A673 (cell line): ENCODE measurements around the gene CDK19. TPM values are rescaled to one million over a fixed set of nuclear protein-coding genes. Genes with fewer than 3 reads are reported as not detected.

ENCODE experiments used
- BruUV-seq: library from RNA; stranded (reverse); fragments of 400-500 nt; replicated peaks from 2 replicates; lab custom pipeline; 2021; lab: Mats Ljungman, UMichigan
- CTCF ChIA-PET: fragments of 300-600 bp; sonication (Branson Sonifier 250); formaldehyde crosslinking; loops from one replicate; lab custom pipeline; 2022; ENCODE audit warnings: antibody characterized with exemption; lab: Charles Lee
- POLR2A ChIA-PET: fragments of 300-600 bp; sonication (Branson Sonifier 250); formaldehyde crosslinking; loops from one replicate; lab custom pipeline; 2022; ENCODE audit warnings: antibody characterized with exemption; ENCODE audit not compliant: low non-redundant PET; lab: Charles Lee
- DNase-seq: peaks from one replicate; pipeline ENCODE4 v3.0.0-alpha.2; 2015; ENCODE audit warnings: low spot score
- H3K27ac ChIP-seq: fragments of 200-600 bp; sonication (generic); 2 replicates; pipeline ENCODE4 v1.5.1; 2016; ENCODE audit warnings: mixed run types, low read depth, mild to moderate bottlenecking, mixed read lengths, antibody characterized with exemption, low read length; ENCODE audit not compliant: poor library complexity, severe bottlenecking
- H3K27me3 ChIP-seq: fragments of 200-600 bp; sonication (generic); replicated peaks from 2 replicates; pipeline ENCODE4 v1.6.1; 2017; ENCODE audit warnings: mixed run types, low read depth, mild to moderate bottlenecking, mixed read lengths, antibody characterized with exemption, low read length; ENCODE audit not compliant: insufficient read depth, poor library complexity
- H3K36me3 ChIP-seq: fragments of 200-600 bp; sonication (generic); 2 replicates; pipeline ENCODE4 v1.6.1; 2016; ENCODE audit warnings: mixed run types, mild to moderate bottlenecking, mixed read lengths, antibody characterized with exemption, low read length; ENCODE audit not compliant: insufficient read depth, poor library complexity, severe bottlenecking
- H3K4me1 ChIP-seq: fragments of 200-600 bp; sonication (generic); 2 replicates; pipeline ENCODE4 v1.6.1; 2017; ENCODE audit warnings: mixed run types, mild to moderate bottlenecking, mixed read lengths, antibody characterized with exemption, low read length; ENCODE audit not compliant: insufficient read depth, poor library complexity, severe bottlenecking
- H3K4me3 ChIP-seq: fragments of 200-600 bp; sonication (generic); 2 replicates; pipeline ENCODE4 v1.5.1; 2016; ENCODE audit warnings: low read depth, mixed run types, mild to moderate bottlenecking, mixed read lengths, low read length; ENCODE audit not compliant: poor library complexity, severe bottlenecking
- H3K9me3 ChIP-seq: fragments of 200-600 bp; sonication (generic); 2 replicates; pipeline ENCODE4 v1.6.1; 2016; ENCODE audit warnings: mixed run types, low read depth, mild to moderate bottlenecking, mixed read lengths, antibody characterized with exemption, low read length; ENCODE audit not compliant: poor library complexity, severe bottlenecking
- CTCF ChIP-seq: fragments of 300-800, 200-600 bp; sonication (generic); conservative IDR thresholded peaks from 2 replicates; pipeline ENCODE4 v1.5.1; 2017; ENCODE audit warnings: low read depth, mild to moderate bottlenecking, antibody characterized with exemption, low read length, moderate library complexity, mixed read lengths
- EZH2 ChIP-seq: fragments of 200-600 bp; sonication (generic); IDR thresholded peaks from 2 replicates; pipeline ENCODE4 v1.6.1; 2017; ENCODE audit warnings: borderline replicate concordance, low read depth, mild to moderate bottlenecking, mixed read lengths, antibody characterized with exemption, low read length; ENCODE audit not compliant: poor library complexity, severe bottlenecking
- intact Hi-C: fragments of 100-400 bp; cut with micrococcal nuclease; formaldehyde crosslinking; loops from one replicate; pipeline ENCODE4 v1.10.0; 2022; ENCODE audit not compliant: unreplicated experiment
- total RNA-seq: library from RNA; stranded (reverse); gene quantifications from 2 replicates; pipeline ENCODE4 v1.2.3, GENCODE V29; 2021

CDK19 gene
- total RNA-seq, 1 experiment from 2014 or later, result 23.7 TPM

GRCh38 chr6:110664933-110665332, 150.3 kb downstream of the CDK19 start:
- no peaks in the 10 kb centered on the region for H3K9me3 ChIP-seq
- DNase-seq, result no peak
- H3K4me3 ChIP-seq, result no peak overlapping the region
- no peak overlapping the region for H3K27ac ChIP-seq
- intact Hi-C loops, result no loop called here
- no peaks in the 10 kb centered on the region for H3K27me3 ChIP-seq
- H3K36me3 ChIP-seq, result no peaks in the 10 kb centered on the region
- no peak for TF ChIP-seq CTCF
- TF ChIP-seq EZH2, result no peak
- POLR2A ChIA-PET, result no interaction called here
- BruUV-seq, result no TSS peak
- CTCF ChIA-PET, result no interaction called here
- H3K4me1 ChIP-seq, result no peaks in the 10 kb centered on the region

- ChIA-PET POLR2A (no interaction called here), CTCF (no interaction called here)
- no peak for TF ChIP-seq CTCF
- no peak for TF ChIP-seq EZH2
- Histone ChIP-seq H3K9me3 (no peaks in the 10 kb centered on the region), H3K27me3 (no peaks in the 10 kb centered on the region), H3K4me1 (no peaks in the 10 kb centered on the region), H3K27ac (no peak overlapping the region), H3K36me3 (no peaks in the 10 kb centered on the region), H3K4me3 (no peak overlapping the region)
- no TSS peak for BruUV-seq
- intact Hi-C loops, result no loop called here
- DNase-seq, result no peak
Measured at GRCh38 chr6:110662490-110663211, 152.6 kb downstream of the CDK19 start.

GRCh38 chr6:110661414-110661813, 153.9 kb downstream of the CDK19 start:
- ChIA-PET POLR2A (interaction anchor here (0.7 kb wide), 1 partner anchor 98 kb away, joined by 3 read pairs; no protein-coding TSS in a partner anchor), CTCF (no interaction called here)
- Histone ChIP-seq H3K9me3 (no peaks in the 10 kb centered on the region), H3K27me3 (no peaks in the 10 kb centered on the region), H3K4me1 (no peaks in the 10 kb centered on the region), H3K27ac (no peak overlapping the region), H3K4me3 (no peak overlapping the region), H3K36me3 (no peaks in the 10 kb centered on the region)
- DNase-seq, result no peak
- intact Hi-C loops, result no loop called here
- no TSS peak for BruUV-seq
- TF ChIP-seq CTCF (no peak), EZH2 (no peak)
